Measurements from ENCODE around the gene SEMA5A. TPM values are rescaled to one million over a fixed set of nuclear protein-coding genes. Genes with fewer than 3 reads are reported as not detected.

Gene SEMA5A
- total RNA-seq, 1 experiment from 2014 or later: 9.3 TPM

DNA sequence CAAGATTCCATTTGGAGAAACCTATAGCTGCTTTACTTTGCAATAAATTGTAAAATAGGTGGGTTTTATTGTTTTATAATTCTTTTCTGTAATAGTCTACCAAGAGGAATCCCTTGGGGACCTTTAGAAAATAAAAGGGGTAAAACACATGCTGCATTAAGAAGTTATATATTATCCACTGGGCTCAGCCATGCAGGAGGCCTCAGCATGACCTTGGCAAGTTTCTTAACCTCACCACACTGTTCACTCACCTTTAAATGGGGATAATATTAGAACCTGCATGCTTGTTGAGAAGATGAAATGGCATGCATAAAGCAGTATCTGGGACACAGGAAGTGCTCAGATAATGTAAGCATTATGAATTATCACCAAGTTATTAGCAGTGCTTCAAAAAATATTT, 120.2 kb downstream of the SEMA5A start:
- CTCF ChIA-PET: no interaction called here
- Mint-ChIP-seq H3K4me1 (no peaks in the 10 kb centered on the region), H3K27me3 (ENCODE audit: low read depth) (no peaks in the 10 kb centered on the region), H3K27ac (no peak overlapping the region), H3K4me3 (no peak overlapping the region), H3K36me3 (no peaks in the 10 kb centered on the region), H3K9me3 (no peaks in the 10 kb centered on the region)
- POLR2A ChIA-PET: no interaction called here
- DNase-seq (ENCODE audit: low spot score) (no peak), ATAC-seq (no peak)
- TF ChIP-seq GRHL2 (CRISPR knock-in tag; IDR thresholded peaks at IDR 0.05; ENCODE audit: insufficient replicate concordance, severe bottlenecking) (no peak), JAZF1 (CRISPR knock-in tag; IDR thresholded peaks at IDR 0.05) (no peak), NFYB (CRISPR knock-in tag; conservative IDR thresholded peaks at IDR 0.05; ENCODE audit: low read depth) (no peak), ZNF138 (CRISPR knock-in tag; conservative IDR thresholded peaks at IDR 0.05) (no peak), TEAD4 (CRISPR knock-in tag; IDR thresholded peaks at IDR 0.05) (no peak), FOXP1 (CRISPR knock-in tag; IDR thresholded peaks at IDR 0.05; ENCODE audit: borderline replicate concordance) (no peak), FOXK1 (CRISPR knock-in tag; IDR thresholded peaks at IDR 0.05) (no peak), ZNF317 (CRISPR knock-in tag; IDR thresholded peaks at IDR 0.05; ENCODE audit: borderline replicate concordance, low read depth) (no peak), ZNF232 (CRISPR knock-in tag; IDR thresholded peaks at IDR 0.05) (no peak), MXD4 (CRISPR knock-in tag; IDR thresholded peaks at IDR 0.05; ENCODE audit: borderline replicate concordance) (no peak)
- TF ChIP-seq, protein P1, sequence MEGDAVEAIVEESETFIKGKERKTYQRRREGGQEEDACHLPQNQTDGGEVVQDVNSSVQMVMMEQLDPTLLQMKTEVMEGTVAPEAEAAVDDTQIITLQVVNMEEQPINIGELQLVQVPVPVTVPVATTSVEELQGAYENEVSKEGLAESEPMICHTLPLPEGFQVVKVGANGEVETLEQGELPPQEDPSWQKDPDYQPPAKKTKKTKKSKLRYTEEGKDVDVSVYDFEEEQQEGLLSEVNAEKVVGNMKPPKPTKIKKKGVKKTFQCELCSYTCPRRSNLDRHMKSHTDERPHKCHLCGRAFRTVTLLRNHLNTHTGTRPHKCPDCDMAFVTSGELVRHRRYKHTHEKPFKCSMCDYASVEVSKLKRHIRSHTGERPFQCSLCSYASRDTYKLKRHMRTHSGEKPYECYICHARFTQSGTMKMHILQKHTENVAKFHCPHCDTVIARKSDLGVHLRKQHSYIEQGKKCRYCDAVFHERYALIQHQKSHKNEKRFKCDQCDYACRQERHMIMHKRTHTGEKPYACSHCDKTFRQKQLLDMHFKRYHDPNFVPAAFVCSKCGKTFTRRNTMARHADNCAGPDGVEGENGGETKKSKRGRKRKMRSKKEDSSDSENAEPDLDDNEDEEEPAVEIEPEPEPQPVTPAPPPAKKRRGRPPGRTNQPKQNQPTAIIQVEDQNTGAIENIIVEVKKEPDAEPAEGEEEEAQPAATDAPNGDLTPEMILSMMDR (IDR thresholded peaks at IDR 0.05): no peak
- TF ChIP-seq, protein P2, sequence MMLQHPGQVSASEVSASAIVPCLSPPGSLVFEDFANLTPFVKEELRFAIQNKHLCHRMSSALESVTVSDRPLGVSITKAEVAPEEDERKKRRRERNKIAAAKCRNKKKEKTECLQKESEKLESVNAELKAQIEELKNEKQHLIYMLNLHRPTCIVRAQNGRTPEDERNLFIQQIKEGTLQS (CRISPR knock-in tag; conservative IDR thresholded peaks at IDR 0.05): no peak
- TF ChIP-seq, protein P3, sequence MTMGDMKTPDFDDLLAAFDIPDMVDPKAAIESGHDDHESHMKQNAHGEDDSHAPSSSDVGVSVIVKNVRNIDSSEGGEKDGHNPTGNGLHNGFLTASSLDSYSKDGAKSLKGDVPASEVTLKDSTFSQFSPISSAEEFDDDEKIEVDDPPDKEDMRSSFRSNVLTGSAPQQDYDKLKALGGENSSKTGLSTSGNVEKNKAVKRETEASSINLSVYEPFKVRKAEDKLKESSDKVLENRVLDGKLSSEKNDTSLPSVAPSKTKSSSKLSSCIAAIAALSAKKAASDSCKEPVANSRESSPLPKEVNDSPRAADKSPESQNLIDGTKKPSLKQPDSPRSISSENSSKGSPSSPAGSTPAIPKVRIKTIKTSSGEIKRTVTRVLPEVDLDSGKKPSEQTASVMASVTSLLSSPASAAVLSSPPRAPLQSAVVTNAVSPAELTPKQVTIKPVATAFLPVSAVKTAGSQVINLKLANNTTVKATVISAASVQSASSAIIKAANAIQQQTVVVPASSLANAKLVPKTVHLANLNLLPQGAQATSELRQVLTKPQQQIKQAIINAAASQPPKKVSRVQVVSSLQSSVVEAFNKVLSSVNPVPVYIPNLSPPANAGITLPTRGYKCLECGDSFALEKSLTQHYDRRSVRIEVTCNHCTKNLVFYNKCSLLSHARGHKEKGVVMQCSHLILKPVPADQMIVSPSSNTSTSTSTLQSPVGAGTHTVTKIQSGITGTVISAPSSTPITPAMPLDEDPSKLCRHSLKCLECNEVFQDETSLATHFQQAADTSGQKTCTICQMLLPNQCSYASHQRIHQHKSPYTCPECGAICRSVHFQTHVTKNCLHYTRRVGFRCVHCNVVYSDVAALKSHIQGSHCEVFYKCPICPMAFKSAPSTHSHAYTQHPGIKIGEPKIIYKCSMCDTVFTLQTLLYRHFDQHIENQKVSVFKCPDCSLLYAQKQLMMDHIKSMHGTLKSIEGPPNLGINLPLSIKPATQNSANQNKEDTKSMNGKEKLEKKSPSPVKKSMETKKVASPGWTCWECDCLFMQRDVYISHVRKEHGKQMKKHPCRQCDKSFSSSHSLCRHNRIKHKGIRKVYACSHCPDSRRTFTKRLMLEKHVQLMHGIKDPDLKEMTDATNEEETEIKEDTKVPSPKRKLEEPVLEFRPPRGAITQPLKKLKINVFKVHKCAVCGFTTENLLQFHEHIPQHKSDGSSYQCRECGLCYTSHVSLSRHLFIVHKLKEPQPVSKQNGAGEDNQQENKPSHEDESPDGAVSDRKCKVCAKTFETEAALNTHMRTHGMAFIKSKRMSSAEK (CRISPR knock-in tag; IDR thresholded peaks at IDR 0.05; ENCODE audit: borderline replicate concordance): no peak
- TF ChIP-seq, protein P4, sequence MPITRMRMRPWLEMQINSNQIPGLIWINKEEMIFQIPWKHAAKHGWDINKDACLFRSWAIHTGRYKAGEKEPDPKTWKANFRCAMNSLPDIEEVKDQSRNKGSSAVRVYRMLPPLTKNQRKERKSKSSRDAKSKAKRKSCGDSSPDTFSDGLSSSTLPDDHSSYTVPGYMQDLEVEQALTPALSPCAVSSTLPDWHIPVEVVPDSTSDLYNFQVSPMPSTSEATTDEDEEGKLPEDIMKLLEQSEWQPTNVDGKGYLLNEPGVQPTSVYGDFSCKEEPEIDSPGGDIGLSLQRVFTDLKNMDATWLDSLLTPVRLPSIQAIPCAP (CRISPR knock-in tag; IDR thresholded peaks at IDR 0.05): no peak
- TF ChIP-seq, protein P5, sequence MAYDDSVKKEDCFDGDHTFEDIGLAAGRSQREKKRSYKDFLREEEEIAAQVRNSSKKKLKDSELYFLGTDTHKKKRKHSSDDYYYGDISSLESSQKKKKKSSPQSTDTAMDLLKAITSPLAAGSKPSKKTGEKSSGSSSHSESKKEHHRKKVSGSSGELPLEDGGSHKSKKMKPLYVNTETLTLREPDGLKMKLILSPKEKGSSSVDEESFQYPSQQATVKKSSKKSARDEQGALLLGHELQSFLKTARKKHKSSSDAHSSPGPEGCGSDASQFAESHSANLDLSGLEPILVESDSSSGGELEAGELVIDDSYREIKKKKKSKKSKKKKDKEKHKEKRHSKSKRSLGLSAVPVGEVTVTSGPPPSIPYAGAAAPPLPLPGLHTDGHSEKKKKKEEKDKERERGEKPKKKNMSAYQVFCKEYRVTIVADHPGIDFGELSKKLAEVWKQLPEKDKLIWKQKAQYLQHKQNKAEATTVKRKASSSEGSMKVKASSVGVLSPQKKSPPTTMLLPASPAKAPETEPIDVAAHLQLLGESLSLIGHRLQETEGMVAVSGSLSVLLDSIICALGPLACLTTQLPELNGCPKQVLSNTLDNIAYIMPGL (CRISPR knock-in tag; IDR thresholded peaks at IDR 0.05): no peak
- TF ChIP-seq, protein P6, sequence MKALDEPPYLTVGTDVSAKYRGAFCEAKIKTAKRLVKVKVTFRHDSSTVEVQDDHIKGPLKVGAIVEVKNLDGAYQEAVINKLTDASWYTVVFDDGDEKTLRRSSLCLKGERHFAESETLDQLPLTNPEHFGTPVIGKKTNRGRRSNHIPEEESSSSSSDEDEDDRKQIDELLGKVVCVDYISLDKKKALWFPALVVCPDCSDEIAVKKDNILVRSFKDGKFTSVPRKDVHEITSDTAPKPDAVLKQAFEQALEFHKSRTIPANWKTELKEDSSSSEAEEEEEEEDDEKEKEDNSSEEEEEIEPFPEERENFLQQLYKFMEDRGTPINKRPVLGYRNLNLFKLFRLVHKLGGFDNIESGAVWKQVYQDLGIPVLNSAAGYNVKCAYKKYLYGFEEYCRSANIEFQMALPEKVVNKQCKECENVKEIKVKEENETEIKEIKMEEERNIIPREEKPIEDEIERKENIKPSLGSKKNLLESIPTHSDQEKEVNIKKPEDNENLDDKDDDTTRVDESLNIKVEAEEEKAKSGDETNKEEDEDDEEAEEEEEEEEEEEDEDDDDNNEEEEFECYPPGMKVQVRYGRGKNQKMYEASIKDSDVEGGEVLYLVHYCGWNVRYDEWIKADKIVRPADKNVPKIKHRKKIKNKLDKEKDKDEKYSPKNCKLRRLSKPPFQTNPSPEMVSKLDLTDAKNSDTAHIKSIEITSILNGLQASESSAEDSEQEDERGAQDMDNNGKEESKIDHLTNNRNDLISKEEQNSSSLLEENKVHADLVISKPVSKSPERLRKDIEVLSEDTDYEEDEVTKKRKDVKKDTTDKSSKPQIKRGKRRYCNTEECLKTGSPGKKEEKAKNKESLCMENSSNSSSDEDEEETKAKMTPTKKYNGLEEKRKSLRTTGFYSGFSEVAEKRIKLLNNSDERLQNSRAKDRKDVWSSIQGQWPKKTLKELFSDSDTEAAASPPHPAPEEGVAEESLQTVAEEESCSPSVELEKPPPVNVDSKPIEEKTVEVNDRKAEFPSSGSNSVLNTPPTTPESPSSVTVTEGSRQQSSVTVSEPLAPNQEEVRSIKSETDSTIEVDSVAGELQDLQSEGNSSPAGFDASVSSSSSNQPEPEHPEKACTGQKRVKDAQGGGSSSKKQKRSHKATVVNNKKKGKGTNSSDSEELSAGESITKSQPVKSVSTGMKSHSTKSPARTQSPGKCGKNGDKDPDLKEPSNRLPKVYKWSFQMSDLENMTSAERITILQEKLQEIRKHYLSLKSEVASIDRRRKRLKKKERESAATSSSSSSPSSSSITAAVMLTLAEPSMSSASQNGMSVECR (CRISPR knock-in tag; IDR thresholded peaks at IDR 0.05; ENCODE audit: borderline replicate concordance): no peak
- TF ChIP-seq, protein P7, sequence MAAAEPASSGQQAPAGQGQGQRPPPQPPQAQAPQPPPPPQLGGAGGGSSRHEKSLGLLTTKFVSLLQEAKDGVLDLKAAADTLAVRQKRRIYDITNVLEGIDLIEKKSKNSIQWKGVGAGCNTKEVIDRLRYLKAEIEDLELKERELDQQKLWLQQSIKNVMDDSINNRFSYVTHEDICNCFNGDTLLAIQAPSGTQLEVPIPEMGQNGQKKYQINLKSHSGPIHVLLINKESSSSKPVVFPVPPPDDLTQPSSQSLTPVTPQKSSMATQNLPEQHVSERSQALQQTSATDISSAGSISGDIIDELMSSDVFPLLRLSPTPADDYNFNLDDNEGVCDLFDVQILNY (CRISPR knock-in tag; IDR thresholded peaks at IDR 0.05): no peak

Measured in WTC11 (cell line).